ENCODE results near the gene TMPRSS11B. TPM values are rescaled to one million over a fixed set of nuclear protein-coding genes. Genes with fewer than 3 reads are reported as not detected.

The TMPRSS11B gene
- total and polyA plus RNA-seq, 2 donors (not counting 1 experiment from before 2014, with no cell fraction given): not detected

DNA sequence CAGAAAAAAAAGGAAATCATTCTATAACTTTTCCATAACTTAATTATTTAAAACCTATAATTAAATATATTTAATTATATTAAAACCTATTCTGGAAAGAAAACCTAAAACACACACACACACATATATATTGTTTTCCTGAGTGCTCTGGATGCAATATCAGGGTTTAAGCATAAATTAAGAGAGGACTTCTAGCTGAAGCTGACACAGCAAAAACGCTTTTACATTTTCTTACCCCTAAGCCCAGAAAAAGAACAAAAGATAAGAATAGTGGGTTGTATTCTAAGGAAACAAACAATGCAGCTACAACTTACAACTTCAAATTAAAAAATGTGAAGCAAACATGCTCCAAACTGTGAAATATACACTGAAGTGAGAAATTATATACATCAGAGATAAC, 52.3 kb downstream of the TMPRSS11B start:
- Histone ChIP-seq H3K9ac (ENCODE audit: low read length) (no peak overlapping the region), H3K27me3 (replicated peaks in 1 of 4; ENCODE audit: control extremely low read depth in 1 of 4, control insufficient read depth in 3 of 4, insufficient read depth in 4 of 4, low read length in 3 of 4) (peaks cover 0 to 6% (median 0%) of the 10 kb centered on the region in 4 experiments), H3K9me3 (ENCODE audit: control extremely low read depth in 1 of 3, control insufficient read depth in 2 of 3, insufficient read depth in 1 of 3, low read length in 2 of 3) (peaks cover 0 to 6% (median 0%) of the 10 kb centered on the region in 3 donors), H3K4me3 (ENCODE audit: control extremely low read depth in 1 of 5, extremely low read depth in 1 of 5, insufficient read depth in 1 of 5, low read depth in 2 of 5, low read length in 4 of 5) (no peak overlapping the region), H3K79me2 (ENCODE audit: control insufficient read depth, insufficient read depth, low read length) (no peaks in the 10 kb centered on the region), H3K4me1 (ENCODE audit: control insufficient read depth in 2 of 2, insufficient read depth in 2 of 2, low read length in 2 of 2) (no peaks in the 10 kb centered on the region), H4K20me1 (ENCODE audit: control insufficient read depth, insufficient read depth, low read length, poor library complexity, severe bottlenecking) (no peaks in the 10 kb centered on the region), H3K4me2 (replicated peaks; ENCODE audit: low read depth, low read length, poor library complexity, severe bottlenecking) (no peak overlapping the region), H3K27ac (ENCODE audit: low read length in 2 of 2) (no peak overlapping the region), H3K36me3 (replicated peaks in 1 of 2; ENCODE audit: control extremely low read depth in 1 of 2, control insufficient read depth in 1 of 2, extremely low read depth in 1 of 2, insufficient read depth in 2 of 2, low read length in 1 of 2) (no peaks in the 10 kb centered on the region), H2AFZ (ENCODE audit: insufficient read depth, low read depth, low read length, poor library complexity, severe bottlenecking) (no peak overlapping the region)
- Mint-ChIP-seq H3K9me3 (ENCODE audit: insufficient read depth) (no peaks in the 10 kb centered on the region), H3K4me3 (no peak overlapping the region), H3K4me1 (no peaks in the 10 kb centered on the region), H3K27me3 (peaks cover 19% of the 10 kb centered on the region), H3K27ac (no peak overlapping the region)
- no CpG with 5 or more reads among the region's 1 CpG for WGBS (ENCODE audit: insufficient coverage)
- intact Hi-C loops (cut with micrococcal nuclease): no loop called here
- no peak for ATAC-seq (ENCODE audit: low read depth)
- DNase-seq: no peak
- no peak for TF ChIP-seq EZH2 (IDR thresholded peaks at IDR 0.05; ENCODE audit: borderline replicate concordance, insufficient read depth, low read depth, low read length, poor library complexity, severe bottlenecking)
- no peak for TF ChIP-seq CTCF (IDR thresholded peaks at IDR 0.05)
- CTCF ChIA-PET: no interaction called here
- POLR2A ChIA-PET: no interaction called here

GRCh38 chr4:68187145-68187544, 58.3 kb downstream of the TMPRSS11B start:
- peaks cover 0 to 6% (median 0%) of the 10 kb centered on the region in 4 experiments for H3K27me3 ChIP-seq (replicated peaks in 1 of 4; ENCODE audit: control extremely low read depth in 1 of 4, control insufficient read depth in 3 of 4, insufficient read depth in 4 of 4, low read length in 3 of 4)
- ChIA-PET POLR2A (no interaction called here), CTCF (no interaction called here)
- H4K20me1 ChIP-seq (ENCODE audit: control insufficient read depth, insufficient read depth, low read length, poor library complexity, severe bottlenecking): no peaks in the 10 kb centered on the region
- Mint-ChIP-seq H3K27me3 (peaks cover 15% of the 10 kb centered on the region), H3K9me3 (ENCODE audit: insufficient read depth) (no peaks in the 10 kb centered on the region), H3K27ac (no peak overlapping the region), H3K4me1 (no peaks in the 10 kb centered on the region), H3K4me3 (no peak overlapping the region)
- H3K4me1 ChIP-seq (ENCODE audit: control insufficient read depth in 2 of 2, insufficient read depth in 2 of 2, low read length in 2 of 2): no peaks in the 10 kb centered on the region
- DNase-seq (no peak), ATAC-seq (ENCODE audit: low read depth) (no peak)
- no peak overlapping the region for H3K4me3 ChIP-seq (ENCODE audit: control extremely low read depth in 1 of 5, extremely low read depth in 1 of 5, insufficient read depth in 1 of 5, low read depth in 2 of 5, low read length in 4 of 5)
- intact Hi-C loops (cut with micrococcal nuclease): no loop called here
- no peak for TF ChIP-seq CTCF (IDR thresholded peaks at IDR 0.05)
- H3K9me3 ChIP-seq (ENCODE audit: control extremely low read depth in 1 of 3, control insufficient read depth in 2 of 3, insufficient read depth in 1 of 3, low read length in 2 of 3): no peaks in the 10 kb centered on the region
- H3K79me2 ChIP-seq (ENCODE audit: control insufficient read depth, insufficient read depth, low read length): no peaks in the 10 kb centered on the region
- H3K36me3 ChIP-seq (replicated peaks in 1 of 2; ENCODE audit: control extremely low read depth in 1 of 2, control insufficient read depth in 1 of 2, extremely low read depth in 1 of 2, insufficient read depth in 2 of 2, low read length in 1 of 2): no peaks in the 10 kb centered on the region
- no peak overlapping the region for H3K9ac ChIP-seq (ENCODE audit: low read length)
- WGBS (ENCODE audit: insufficient coverage): no CpG with 5 or more reads among the region's 2 CpGs
- no peak overlapping the region for H3K4me2 ChIP-seq (replicated peaks; ENCODE audit: low read depth, low read length, poor library complexity, severe bottlenecking)
- H3K27ac ChIP-seq (ENCODE audit: low read length in 2 of 2): no peak overlapping the region
- H2AFZ ChIP-seq (ENCODE audit: insufficient read depth, low read depth, low read length, poor library complexity, severe bottlenecking): no peak overlapping the region
